ENCODE results near the gene ZFR2. TPM values are rescaled to one million over a fixed set of nuclear protein-coding genes. Genes with fewer than 3 reads are reported as not detected.
"Not testable (repeated sequence)": the region's sequence is repeated elsewhere in the genome, so short reads cannot be mapped to it uniquely, and the experiment has no call there.

ZFR2 gene
- total RNA-seq, 1 donor from 2014 or later = 0.25 TPM

DNA sequence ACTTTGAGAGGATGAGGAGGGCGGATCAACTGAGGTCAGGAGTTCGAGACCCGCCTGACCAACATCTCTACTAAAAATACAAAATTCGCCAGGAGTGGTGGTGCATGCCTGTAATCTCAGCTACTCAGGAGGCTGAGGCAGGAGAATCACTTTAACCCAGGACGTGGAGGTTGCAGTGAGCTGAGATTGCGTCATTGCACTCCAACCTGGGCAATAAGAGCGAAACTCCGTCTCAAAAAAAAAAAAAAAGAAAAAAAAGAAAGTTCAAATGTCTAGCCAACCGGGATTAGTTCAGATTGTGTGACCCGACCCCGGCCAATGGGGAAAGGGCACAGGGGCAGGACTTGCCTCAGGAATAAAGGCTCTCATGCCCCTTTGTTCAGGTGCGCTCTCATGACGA lies 5.9 kb upstream of the ZFR2 start:
- not testable (repeated sequence) for DNase-seq (ENCODE audit: low read depth)

DNA sequence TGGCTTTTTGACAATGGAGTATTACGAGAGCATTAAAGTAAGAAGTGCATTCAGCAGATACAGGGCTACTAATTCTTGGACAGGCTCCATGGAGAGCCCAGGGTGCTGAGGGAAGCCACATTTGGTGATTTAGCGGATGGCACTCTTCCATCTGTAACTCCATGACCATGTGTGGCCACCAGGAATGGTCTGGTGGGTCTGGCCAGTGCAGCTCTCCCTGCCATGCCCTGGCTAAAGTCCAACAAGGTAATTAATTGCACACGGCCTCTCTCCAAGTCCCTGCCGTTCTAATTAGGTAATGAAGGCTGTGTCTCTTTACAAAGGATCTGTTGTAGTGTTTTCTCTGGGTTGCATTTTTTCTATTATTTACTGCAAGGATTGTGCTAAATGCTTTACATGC lies 4.3 kb upstream of the ZFR2 start:
- DNase-seq (ENCODE audit: low read depth) = no peak

DNA sequence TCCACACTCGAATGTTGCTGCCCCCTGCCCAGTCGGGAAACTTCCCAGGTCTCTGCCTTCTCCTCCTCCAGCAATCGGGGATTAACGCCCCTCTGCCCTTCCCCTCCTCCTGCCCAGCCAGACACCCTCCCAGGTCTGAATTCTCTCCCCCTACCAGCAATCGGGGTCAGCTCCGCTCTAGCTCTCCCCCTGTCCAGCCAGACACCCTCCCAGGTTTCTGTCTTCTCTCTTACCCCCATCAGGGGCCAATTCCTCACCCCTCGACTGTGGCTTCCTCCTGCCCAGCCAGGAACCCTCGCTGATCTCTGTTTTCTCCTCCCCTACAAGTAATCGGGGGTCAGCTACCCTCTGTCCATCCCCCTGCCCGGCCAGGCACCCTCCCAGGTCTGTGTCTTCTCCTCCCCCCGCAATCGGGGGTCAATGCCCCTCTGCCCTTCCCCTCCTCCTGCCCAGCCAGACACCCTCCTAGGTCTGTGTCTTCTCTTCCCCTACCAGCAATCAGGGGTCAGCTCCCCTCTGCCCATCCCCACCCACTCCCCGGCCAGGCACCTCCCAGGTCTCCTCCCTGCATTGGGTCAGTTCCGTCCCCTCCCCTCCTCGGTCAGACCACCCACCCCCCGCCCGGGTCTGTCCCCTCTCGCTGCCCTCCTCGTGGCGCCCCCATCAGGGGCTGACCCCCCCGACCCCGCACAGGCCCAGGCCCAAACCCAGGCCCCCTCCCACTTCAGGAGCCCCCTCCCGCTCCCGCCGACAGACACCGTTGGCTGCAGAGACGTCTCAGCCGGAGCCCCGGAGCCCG lies 668 bp downstream of the ZFR2 start:
- no peak for DNase-seq (ENCODE audit: low read depth)

DNA sequence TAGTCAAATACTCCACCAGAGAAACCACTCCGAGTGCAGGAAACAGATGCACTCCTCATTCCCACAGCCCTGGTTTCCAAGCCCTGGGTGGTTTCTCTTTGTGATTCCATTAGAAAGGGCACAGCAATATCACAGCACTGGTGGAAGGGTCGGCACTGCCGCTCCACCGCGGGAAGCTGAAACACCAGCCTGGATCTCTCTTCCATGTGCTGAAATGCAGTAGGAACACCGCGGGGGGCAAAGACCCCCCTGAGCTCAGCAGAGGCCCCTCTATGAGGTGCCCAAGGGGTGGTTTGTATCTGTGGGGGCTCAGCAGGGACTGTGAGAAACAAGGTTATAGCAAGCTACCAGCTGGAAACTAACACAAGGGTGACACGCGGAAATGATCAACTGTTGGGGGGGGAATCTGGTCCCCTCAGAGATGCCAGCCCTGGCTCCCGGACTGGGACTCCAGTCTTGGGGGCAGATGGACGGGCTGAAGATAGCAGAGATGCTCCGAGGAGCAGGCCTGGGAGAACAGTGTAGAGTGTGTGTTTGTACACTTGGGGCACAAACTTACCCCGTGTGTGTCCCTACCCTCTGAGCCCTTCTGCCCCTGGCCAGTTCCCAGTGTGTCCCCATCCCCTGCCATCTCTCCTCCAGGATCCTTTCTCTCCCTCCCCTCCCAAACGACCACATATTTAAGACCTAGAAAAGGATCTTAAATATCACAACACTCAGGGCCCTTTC lies 1.8 kb downstream of the ZFR2 start:
- DNase-seq (ENCODE audit: low read depth) = no peak

DNA sequence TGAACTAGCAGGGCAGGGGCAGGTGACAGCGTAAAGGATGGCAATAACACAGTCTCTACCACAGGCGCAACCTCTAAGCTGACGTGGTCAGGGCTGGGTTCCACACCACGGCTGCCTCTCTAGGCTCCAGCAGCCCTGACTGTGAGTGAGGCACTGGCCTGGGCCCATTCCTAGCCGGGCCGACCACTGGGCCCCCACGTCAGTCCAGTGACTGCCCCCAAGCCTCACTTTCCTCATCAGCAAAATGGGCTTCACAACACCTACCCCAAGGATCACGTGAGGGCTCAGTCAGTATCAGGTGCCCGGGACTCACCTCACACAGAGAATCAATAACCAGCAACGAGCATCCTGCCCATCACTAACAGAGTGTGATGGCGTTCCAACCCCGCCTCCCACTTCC lies 5.2 kb downstream of the ZFR2 start:
- no peak for DNase-seq (ENCODE audit: low read depth)

DNA sequence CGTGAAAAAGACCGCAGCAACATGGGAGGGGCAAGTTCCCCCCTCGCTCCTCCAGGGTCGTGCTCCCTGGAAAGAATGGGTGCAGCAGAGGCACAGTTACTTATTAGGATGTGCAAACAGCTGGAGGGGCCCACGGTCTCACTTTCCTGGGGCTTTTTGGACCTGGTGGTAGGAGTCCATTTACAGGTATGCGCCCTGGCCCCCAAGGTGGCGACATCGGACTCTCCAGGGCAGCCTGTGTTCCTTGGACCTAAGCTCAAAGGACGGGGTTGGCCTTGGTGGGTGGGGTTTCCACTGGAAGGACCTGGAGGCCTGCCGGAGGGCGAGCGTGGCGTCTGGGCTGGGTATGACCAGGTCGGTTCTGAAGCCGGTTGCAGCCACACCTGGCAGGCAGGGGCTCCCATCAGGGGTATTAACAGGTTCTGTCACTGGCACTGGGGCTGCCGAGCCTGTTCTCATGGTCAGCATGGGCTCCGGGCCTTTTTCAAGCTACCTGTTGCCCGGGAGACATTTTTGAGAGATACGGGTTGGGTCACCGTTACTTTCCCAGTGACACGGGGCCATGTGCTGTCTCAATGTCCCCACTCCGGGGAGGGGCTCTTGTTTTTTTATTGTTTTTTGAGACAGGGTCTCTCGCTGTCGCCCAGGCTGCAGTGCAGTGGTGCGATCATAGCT lies 5.9 kb downstream of the ZFR2 start:
- DNase-seq (ENCODE audit: low read depth) = no peak

DNA sequence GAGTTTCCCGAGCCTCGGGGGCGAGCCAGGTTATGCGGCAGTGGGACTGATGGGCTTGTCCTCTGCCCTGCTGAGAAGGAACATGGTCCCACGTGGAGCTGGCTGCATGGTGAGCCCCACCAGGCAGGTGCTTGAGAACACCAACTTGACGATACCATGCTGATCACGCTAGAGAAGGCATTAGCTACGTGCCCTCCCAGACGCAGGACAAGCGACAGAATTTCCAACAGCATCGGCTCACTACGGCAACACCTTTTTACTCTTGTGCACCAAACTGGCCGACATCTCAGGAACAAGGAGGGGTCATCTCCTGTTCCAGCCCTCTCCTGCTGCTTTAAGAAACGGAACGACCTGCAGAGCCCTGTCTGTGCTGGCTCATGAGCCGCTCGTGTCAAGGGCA lies 8.3 kb downstream of the ZFR2 start:
- no peak for DNase-seq (ENCODE audit: low read depth)

DNA sequence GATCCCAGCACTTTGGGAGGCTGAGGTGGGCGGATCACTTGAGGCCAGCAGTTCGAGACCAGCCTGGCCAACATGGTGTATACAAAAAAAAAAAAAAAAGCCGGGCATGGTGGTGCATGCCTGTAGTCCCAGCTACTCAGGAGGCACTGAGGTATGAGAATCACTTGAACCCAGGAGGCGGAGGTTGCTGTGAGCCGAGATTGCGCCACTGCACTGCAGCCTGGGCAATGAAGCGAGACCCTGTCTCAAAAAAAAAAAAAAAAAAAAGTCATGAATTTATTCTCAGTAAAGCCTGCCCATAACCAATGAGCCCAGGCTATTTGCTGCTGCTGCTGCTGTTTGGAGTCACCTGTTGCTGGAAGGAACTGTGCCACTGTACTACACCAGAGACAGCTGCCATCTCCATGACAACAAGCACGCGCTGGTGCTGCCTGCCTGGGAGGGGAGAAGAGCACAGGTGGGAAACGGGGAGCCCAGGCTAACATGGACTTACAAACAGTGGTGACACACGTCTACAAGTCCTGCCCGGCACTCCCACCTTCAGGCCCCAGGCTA lies 11.3 kb downstream of the ZFR2 start:
- peak; percentile 31 for DNase-seq (ENCODE audit: low read depth)

DNA sequence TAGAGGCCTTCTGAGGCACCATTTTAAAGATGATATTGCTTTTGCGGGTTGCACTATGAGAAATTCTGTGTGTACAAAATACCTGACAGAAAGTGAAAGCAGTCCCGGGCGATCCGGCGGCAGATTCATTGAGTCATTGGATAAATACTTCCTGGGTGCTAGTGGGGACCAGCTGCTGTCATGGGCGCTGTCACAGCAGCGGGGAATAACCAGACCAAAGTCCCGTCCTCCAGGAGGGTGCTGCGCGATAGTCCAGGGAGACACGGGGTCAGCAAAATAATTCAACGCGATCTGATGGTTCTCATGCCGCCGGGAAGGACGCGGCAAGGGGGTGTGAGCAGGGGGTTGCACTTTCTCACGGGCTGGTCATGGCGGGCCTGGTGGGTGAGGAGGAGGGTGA lies 13.5 kb downstream of the ZFR2 start:
- DNase-seq (ENCODE audit: low read depth) = no peak

DNA sequence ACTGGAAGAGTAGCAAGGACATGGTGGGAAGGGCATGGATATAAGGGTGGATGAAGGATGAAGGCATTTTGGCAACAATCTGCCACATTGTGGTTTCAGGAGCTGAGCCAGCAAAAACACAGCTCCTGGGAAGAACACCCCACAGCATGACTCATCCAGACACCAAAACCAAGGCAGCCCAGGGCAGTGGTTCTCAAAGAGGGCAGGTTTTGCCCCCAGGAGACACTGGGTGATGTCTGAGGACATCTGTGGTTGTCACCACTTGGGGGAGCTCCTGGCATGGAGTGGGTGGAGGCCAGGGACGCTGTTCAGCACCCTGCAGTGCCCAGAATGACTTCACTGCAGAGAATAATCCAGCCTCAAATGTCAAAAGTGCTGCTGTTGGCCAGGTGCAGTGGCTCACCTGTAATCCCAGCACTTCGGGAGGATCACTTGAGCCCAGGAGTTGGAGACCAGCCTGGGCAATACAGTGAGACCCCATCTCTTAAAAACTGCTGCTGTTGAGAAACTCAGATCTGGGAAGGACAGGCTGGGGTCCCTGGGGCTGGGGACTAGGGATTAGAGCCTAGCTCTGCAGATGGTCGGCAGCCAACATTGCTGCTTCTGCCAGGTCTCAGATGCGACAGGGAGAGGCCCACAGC lies 16.1 kb downstream of the ZFR2 start:
- peak; percentile 78 for DNase-seq (ENCODE audit: low read depth)

DNA sequence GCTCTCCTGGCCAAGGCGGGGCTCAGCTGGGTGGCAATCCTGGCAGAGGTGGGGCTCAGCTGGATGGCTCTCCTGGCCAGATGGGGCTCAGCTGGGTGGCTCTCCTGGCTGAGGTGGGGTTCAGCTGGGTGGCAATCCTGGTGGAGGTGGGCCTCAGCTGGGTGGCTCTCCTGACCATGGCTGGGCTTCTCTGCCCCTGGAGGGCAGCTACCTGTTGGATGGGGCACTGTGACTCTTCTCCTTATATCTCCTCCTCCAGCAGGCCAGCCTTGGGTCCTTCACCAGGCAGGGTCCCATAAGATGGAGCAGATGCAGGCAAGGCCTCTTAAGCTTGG lies 16.7 kb downstream of the ZFR2 start:
- no peak for DNase-seq (ENCODE audit: low read depth)

DNA sequence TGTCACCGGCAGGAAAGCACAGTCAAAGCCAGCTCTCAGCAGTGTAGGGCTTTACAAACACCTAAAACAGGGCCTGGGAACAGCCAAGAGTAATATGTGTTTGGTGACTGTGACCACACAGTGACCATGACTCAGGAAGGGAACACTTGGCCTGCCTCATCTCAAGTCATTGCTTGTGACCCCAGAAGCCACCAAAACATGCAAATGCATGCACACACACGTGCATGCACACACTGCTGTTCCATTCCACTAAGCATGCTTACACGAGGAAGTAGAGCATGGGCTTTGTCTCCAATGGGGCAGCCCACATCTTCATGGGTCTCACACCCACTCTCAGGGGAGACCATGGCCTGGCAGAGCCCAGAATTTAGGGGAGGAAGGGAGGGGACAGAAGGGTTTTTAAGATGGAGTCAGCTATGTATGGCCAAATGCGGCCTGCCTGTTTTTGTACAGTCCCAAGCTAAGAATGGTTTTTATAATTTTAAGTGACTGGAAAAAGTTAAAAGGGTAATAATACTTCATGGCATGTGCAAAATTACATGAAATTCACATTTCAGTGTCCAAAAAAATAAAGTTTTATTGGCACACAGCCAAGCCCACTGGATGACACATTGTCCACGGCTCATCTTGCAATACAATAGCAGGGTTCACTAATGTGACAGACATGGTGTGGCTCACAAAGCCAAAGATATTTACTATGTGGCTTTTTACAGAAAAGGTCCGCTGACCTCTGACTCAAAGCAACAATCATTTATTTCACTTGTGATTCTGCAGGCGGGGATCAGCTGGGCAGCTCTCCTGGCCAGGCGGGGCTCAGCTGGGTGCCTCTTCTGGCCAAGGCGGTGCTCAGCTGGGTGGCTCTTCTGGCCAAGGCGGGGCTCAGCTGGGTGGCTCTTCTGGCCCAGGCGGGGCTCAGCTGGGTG lies 17.3 kb downstream of the ZFR2 start:
- peak; percentile 25 for DNase-seq (ENCODE audit: low read depth)

DNA sequence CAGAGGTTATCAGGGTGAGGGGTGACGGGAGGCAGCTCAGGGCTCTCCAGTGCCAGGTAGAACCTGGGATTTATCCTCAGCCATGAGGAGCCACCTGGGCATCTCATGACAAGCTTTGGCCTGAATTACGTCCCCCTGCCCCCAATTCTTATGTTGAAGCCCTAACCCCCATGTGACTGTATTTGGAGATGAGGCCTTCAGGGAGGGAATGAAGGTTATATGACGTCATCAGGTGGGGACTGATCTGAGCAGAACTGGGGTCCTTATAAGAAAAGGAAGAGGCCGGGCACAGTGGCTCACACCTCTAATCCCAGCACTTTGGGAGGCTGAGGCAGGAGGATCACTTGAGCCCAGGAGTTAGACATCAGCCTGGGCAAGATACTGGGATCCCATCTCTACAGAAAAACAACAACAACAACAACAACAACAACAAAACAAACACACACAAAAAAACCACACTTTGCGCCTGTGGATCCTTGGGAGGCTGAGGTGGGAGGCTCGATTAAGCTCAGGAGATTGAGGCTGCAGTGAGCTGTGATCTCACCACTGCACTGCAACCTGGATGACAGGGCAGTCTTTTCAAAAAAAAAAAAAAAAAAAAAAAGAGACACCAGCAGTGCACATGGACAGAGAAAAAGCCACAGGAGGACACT lies 18.4 kb downstream of the ZFR2 start:
- DNase-seq (ENCODE audit: low read depth) = no peak

DNA sequence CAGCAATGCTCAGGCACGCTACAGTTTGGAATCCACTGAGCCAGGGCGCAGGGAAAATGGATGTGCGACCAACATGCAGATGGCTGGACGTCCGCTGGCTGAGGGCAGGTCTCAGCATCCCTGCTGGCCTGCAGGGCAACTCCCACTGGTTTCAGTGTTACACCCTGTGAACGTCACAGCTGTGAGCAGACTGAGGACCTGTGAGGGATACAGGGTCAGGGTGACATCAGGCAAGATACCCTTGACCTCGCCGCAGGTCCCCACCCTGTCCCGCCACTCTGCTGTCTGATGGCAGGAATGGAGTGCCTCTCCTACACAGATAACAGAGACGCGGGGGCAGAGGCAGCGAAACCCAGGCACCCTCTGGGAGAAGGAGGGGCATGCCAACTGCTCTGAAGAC lies 19.1 kb downstream of the ZFR2 start:
- no peak for DNase-seq (ENCODE audit: low read depth)

DNA sequence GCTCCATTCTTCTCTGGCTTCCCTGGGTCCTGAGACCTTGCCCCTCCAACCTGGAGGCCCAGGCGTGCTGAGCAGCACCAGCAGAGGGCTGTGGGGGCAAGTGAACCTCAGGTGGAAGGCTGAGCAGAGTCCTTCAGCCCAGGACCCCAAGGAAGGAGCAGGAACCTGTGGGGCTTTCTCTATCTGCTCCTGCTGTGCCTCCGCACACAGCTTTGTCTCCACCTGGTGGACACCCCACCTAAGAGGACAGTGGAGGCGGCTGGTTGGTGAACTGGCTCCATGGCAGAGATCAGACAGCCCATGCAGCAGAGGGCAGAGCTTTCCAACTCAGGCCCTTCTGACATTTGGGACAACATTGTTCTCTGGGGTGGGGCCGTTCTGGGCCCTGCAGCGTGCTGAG lies 19.7 kb downstream of the ZFR2 start:
- no peak for DNase-seq (ENCODE audit: low read depth)

DNA sequence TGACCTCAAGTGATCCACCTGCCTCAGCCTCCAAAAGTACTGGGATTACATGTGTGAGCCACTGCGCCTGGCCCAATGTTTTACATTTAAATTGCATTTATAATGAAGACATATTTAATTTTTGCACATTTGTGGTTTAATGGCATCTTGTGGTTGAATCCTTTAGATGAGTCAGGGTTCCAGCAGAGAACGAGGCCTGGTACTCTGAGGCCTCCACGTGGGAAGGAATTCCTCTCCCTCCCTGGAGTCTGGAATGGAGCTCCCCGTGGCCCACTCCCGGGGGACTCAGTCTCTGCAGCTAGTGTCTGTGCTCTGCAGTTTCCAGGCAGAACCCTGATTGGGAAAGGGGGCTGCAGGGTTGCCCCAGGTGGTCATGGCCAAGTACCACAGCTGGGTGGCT lies 24.2 kb downstream of the ZFR2 start:
- no peak for DNase-seq (ENCODE audit: low read depth)

DNA sequence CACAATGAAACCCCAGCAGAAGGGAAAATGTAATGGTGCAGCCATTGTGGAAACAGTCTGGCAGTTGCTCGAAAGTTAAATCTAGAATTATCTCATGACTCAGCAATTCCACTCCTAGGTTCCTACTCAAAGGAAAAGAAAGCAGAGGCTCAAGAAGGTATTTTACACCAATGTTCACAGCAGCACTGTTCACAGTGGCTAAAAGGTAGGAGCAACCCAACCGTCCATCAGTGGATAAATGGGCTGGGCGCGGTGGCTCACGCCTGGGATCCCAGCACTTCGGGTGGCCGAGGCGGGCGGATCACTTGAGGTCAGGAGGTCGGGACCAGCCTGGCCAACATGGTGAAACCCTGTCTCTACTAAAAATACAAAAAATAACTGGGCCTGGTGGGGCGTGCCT lies 25.9 kb downstream of the ZFR2 start:
- DNase-seq (ENCODE audit: low read depth) = no peak

DNA sequence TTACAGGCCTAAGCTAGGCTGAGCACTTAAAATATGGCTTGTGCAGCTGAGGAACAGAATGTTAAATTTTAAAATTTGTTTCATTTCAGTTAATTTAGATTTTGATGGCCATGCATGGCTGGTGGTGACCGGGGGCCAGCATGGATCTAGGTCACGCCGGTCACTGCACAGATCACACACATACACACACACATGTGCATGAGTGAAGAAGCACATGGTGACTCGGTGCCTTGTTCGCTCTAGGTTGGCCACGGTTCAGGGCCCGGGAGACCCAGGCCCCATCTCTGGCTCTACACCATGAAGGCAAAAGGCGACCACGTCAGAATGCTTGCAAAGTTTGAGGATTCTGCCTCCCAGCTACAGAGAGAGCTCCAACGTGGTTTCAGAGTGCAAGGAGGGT lies 28.0 kb downstream of the ZFR2 start:
- no peak for DNase-seq (ENCODE audit: low read depth)

DNA sequence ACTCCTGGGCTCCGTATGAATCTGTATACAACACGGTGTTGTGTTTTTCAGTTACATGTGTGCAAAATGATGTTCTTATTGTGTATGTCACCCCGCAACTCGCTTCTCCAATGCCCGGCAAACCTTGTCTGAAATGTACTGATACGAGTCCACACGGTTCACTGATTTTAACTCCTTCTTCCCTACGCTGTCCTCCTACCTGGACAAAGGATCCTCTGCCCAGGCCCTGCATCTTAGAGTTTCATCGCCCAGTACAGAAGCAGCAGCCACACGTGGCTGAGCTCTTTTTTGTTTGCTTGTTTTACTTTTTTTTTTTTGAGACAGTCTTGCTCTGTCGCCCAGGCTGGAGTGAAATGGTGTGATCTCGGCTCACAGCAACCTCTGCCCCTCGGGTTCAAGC lies 28.9 kb downstream of the ZFR2 start:
- no peak for DNase-seq (ENCODE audit: low read depth)

DNA sequence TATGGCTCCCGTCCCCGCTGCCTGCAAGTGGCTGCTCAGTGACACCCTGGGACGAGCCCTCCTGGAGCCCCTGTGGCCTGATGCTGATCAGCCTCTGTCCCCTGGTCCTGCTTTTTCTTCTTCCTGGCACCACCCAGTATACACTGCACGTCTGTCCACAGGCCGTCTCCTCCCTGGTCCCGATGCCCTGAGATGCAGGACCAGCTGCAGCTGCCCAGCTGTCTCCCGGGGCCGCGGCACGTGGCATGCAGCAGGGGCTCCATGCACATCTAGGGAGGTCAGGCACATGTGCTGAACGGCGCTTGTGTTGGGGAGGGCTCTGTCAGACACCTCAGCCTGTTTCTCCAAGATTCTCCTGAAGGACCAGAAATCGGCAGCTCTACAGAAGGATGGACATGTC lies 30.2 kb downstream of the ZFR2 start:
- no peak for DNase-seq (ENCODE audit: low read depth)

DNA sequence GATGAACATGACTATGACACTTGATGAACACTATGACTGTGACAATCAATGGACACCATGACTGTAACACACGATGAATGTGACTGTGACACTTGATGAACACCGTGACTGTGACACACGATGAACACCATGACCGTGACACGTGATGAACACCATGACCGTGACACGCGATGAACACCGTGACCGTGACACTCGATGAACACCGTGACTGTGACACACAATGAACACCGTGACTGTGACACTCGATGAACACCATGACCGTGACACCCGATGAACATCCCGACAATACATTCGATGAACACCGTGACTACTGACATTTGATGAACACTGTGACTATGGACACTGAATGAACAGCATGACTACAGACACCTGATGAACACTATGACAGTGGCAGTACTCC lies 30.9 kb downstream of the ZFR2 start:
- no peak for DNase-seq (ENCODE audit: low read depth)
